ENCODE data around the gene JMJD7.

JMJD7 gene

DNA sequence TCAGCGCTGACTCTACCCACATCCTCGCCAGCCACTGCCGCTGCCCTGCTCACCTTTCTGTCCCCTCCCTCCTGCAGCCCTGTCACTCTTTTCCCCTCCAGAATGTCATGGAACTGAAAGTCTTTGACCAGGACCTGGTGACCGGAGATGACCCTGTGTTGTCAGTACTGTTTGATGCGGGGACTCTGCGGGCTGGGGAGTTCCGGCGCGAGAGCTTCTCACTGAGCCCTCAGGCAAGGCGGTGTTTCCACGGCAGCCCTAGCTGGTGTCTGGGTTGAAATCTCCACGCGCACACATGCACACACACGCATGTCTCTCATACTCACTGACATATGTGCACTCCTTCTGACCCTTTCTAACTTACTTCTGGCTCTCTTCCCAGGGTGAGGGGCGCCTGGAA, 12.8 kb downstream of the JMJD7 start:
- DNase-seq: peak; percentile 53
- Histone ChIP-seq H3K27me3 (no peaks in the 10 kb centered on the region), H3K9me3 (no peaks in the 10 kb centered on the region), H3K4me3 (ENCODE audit: low read depth, low read length) (no peak overlapping the region), H3K36me3 (no peaks in the 10 kb centered on the region), H3K4me1 (peaks cover 7% of the 10 kb centered on the region)
- TF ChIP-seq, protein P1, sequence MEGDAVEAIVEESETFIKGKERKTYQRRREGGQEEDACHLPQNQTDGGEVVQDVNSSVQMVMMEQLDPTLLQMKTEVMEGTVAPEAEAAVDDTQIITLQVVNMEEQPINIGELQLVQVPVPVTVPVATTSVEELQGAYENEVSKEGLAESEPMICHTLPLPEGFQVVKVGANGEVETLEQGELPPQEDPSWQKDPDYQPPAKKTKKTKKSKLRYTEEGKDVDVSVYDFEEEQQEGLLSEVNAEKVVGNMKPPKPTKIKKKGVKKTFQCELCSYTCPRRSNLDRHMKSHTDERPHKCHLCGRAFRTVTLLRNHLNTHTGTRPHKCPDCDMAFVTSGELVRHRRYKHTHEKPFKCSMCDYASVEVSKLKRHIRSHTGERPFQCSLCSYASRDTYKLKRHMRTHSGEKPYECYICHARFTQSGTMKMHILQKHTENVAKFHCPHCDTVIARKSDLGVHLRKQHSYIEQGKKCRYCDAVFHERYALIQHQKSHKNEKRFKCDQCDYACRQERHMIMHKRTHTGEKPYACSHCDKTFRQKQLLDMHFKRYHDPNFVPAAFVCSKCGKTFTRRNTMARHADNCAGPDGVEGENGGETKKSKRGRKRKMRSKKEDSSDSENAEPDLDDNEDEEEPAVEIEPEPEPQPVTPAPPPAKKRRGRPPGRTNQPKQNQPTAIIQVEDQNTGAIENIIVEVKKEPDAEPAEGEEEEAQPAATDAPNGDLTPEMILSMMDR (IDR thresholded peaks at IDR 0.05; ENCODE audit: low read depth, low read length): no peak

DNA sequence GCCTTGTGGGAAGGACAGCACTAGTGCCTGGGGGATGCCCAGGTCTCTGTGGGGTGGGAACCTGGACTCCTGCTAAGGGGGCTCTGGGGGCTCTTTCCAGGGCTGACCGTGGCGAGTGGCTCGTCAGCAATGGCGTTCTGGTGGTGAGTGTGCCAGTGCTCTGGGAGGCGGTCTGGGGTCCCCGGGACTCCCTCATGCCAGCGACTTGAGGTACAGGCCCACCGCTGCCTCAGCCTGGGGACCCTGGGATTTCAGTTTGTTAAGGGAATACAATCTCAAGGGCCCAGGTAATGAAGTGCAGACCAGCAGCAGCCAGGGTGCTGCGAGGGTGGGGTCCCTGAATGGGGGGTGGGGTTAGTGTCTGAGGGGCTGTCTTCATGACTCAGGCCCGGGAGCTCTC, 13.2 kb downstream of the JMJD7 start:
- H3K4me1 ChIP-seq: peaks cover 7% of the 10 kb centered on the region
- DNase-seq: no peak
- no peaks in the 10 kb centered on the region for H3K36me3 ChIP-seq
- no peaks in the 10 kb centered on the region for H3K9me3 ChIP-seq
- H3K27me3 ChIP-seq: no peaks in the 10 kb centered on the region
- TF ChIP-seq, protein P1 (IDR thresholded peaks at IDR 0.05; ENCODE audit: low read depth, low read length): no peak
- H3K4me3 ChIP-seq (ENCODE audit: low read depth, low read length): no peak overlapping the region

DNA sequence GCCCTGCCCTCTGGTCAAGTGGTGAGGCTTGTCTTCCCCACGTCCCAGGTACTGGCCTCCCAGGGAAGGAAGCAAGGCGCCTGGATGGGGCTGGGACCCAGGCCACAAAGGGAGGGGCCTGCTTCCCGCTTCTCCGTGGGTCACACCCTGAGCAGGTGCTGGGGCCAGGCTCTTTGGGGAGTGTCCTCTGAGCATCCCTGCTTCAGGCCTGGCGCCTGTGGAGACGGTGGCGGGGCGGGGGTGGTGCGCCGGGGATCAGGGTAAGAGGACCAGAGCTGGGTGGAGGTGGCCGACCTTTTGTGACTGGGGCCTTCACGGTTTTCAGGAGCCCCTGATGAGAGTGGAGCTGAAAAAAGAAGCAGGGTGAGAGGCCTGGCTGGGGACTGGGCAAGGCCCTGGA, 14.3 kb downstream of the JMJD7 start:
- Histone ChIP-seq H3K4me3 (ENCODE audit: low read depth, low read length) (no peak overlapping the region), H3K9me3 (no peaks in the 10 kb centered on the region), H3K4me1 (peaks cover 7% of the 10 kb centered on the region), H3K27me3 (no peaks in the 10 kb centered on the region), H3K36me3 (no peaks in the 10 kb centered on the region)
- no peak for DNase-seq
- TF ChIP-seq, protein P1 (IDR thresholded peaks at IDR 0.05; ENCODE audit: low read depth, low read length): no peak

DNA sequence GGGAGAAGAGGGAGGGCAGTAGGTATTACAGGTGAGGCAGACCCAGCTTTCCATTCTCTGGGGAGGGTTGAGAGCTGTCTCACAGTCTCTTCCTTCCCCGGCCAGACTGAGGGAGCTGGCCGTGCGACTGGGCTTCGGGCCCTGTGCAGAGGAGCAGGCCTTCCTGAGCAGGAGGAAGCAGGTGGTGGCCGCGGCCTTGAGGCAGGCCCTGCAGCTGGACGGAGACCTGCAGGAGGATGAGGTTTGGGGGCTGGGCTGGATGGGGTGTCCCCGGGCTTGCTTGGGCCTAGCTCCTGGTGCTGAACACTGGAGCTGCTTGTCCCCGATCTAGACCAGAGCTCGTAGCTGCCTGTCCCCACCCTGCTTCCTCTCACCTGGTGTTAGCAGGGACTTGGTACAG, 15.7 kb downstream of the JMJD7 start:
- Histone ChIP-seq H3K4me3 (ENCODE audit: low read depth, low read length) (no peak overlapping the region), H3K27me3 (no peaks in the 10 kb centered on the region), H3K36me3 (no peaks in the 10 kb centered on the region), H3K4me1 (peaks cover 7% of the 10 kb centered on the region), H3K9me3 (no peaks in the 10 kb centered on the region)
- TF ChIP-seq, protein P1 (IDR thresholded peaks at IDR 0.05; ENCODE audit: low read depth, low read length): no peak
- DNase-seq: no peak

DNA sequence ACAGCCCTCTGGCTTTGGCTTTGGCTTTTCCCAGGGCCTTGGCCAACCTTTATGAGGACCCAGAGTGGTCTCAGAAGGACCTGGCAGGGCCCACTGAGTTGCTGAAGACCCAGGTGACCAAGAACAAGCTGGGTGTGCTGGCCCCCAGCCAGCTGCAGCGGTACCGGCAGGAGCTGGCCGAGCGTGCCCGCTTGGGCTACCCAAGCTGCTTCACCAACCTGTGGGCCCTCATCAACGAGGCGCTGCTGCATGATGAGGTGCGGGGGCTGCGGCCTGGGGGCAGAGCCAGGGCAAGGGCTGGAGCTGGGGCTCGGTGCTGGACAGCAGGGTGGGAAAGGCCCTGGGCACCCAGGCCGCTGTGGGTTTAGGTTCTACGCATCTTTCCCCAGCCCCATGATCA, 16.9 kb downstream of the JMJD7 start:
- Histone ChIP-seq H3K27me3 (no peaks in the 10 kb centered on the region), H3K4me1 (peaks cover 7% of the 10 kb centered on the region), H3K4me3 (ENCODE audit: low read depth, low read length) (no peak overlapping the region), H3K9me3 (no peaks in the 10 kb centered on the region), H3K36me3 (no peaks in the 10 kb centered on the region)
- no peak for DNase-seq
- TF ChIP-seq, protein P1 (IDR thresholded peaks at IDR 0.05; ENCODE audit: low read depth, low read length): no peak

DNA sequence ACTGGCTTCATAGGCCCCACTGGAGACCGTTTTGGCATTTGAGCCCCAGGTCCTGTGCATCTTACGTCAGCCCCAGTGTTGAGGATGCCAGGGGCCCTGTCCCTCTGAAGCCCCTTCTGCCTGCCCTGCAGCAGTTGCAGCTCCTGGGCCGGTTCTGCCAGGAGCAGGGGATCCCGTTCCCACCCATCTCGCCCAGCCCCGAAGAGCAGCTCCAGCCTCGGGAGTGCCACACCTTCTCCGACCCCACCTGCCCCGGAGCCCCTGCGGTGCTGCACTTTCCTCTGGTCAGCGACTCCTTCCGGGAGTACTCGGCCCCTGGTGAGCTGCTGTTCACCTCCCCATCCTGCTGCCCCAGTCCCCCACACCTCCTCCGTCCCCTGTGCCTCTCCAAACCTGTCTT, 19.3 kb downstream of the JMJD7 start:
- no peak overlapping the region for H3K4me3 ChIP-seq (ENCODE audit: low read depth, low read length)
- no peaks in the 10 kb centered on the region for H3K27me3 ChIP-seq
- DNase-seq: no peak
- TF ChIP-seq, protein P1 (IDR thresholded peaks at IDR 0.05; ENCODE audit: low read depth, low read length): no peak
- H3K36me3 ChIP-seq: no peaks in the 10 kb centered on the region
- H3K4me1 ChIP-seq: no peaks in the 10 kb centered on the region; the same call in 1 of the 2 replicates
- H3K9me3 ChIP-seq: no peaks in the 10 kb centered on the region
